Upper lobe of left lung (tissue), 4 donors: ENCODE data around the gene TUB.

Source experiments
- CTCF ChIP-seq, 6 experiments: fragments of 450-650 bp in 4 of 6; fragments of 200-600 bp in 2 of 6; sonication (generic) in 2 of 6; IDR thresholded peaks; one replicate each; pipeline ENCODE4 v1.5.1; 2016 to 2019; ENCODE audit warnings: antibody characterized with exemption in 6 of 6
- EP300 ChIP-seq, 4 donors: sonication (generic); formaldehyde crosslinking; IDR thresholded peaks; one replicate each; pipeline ENCODE4 v1.5.1; 2017; ENCODE audit warnings: antibody characterized with exemption in 4 of 4, control low read depth in 2 of 4
- POLR2A ChIP-seq, 4 donors: fragments of 450-650 bp; IDR thresholded peaks; one replicate each; pipeline ENCODE4 v1.5.1; 2016 to 2017; ENCODE audit warnings: antibody characterized with exemption in 4 of 4, mild to moderate bottlenecking in 2 of 4
- POLR2AphosphoS5 ChIP-seq, 2 donors: sonication (generic); formaldehyde crosslinking; IDR thresholded peaks; one replicate each; pipeline ENCODE4 v1.5.1; 2017; ENCODE audit warnings: antibody characterized with exemption in 2 of 2

- TF ChIP-seq CTCF (IDR thresholded peaks at IDR 0.05) (no peak), POLR2A (IDR thresholded peaks at IDR 0.05) (no peak), POLR2AphosphoS5 (IDR thresholded peaks at IDR 0.05) (no peak), EP300 (IDR thresholded peaks at IDR 0.05) (no peak)
Observed at GRCh38 chr11:8080069-8080670, 841 bp upstream of the TUB start.
